SIG-M5 (cell line): Measurements from ENCODE around the gene AGPS.

Experiments
- DNase-seq: peaks from one replicate; lab custom pipeline; 2025; lab: John Stamatoyannopoulos, UW

The AGPS gene

GRCh38 chr2:177589186-177589585, 196.6 kb downstream of the AGPS start:
- DNase-seq, result no peak

DNA sequence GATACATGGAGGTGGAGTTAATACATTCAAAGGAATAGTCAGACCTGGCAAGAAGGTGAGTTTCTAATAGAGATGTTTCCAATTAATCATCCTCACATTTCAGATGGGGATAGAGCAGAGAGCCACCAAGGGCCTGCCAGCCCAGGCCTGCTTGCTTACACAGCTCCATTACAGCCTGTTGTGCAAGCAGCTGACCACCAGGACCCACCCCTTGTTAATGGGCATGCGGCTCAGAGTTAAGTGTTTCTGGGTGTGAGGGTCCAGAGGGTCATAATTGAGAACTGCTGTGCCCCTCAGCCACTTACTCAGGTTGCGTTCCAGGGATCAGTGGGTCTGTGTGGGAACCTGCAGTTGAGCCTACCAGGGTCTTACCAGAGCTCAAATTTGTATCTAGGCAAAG, 199.8 kb downstream of the AGPS start:
- no peak for DNase-seq

DNA sequence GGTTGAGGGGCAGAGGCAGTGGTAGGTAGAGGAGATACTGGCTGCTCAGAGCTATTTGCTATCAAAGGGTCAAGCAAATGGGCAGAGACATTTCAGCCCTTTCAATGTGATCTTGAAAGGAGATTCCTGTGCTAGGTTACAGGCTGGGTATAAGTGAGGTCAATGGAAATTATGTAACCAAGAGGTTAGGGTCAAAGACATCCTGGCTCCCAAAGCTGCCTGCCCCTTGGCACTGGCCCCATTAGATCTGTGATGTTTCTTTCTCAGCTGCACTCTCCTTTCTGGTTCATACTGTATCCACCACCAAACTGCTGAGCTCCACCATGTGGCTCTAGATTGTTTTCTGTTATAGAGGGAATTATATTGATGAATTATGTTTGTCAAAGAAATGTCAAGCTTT, 200.4 kb downstream of the AGPS start:
- no peak for DNase-seq

DNA sequence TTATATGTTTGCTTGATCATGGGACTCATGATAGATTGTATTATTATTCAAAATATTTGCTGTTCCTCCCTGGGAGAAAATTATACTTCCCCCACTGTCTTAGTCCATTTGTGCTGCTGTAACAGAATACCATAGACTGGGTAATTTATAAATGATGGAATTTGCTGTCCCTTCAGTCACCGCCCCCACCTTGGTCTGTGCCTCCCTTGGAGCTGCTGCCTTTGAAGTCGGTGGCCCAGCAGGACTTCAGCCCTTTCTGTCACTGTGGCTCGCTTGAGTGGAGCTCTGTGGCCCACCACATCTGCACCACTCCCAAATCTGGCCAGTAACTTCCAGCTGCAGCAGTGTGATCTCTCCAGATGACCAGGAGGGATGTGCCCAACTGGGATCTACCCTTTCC, 200.8 kb downstream of the AGPS start:
- DNase-seq, result no peak
